NCI-H345 treated with DMSO at 0.1 percent for 48 hours (cell line): Measurements from ENCODE around the gene FBH1.

Experiments used
- DNase-seq: peaks from one replicate; lab custom pipeline; 2025; ENCODE audit not compliant: unreplicated experiment; lab: John Stamatoyannopoulos, UW

FBH1 gene

DNA sequence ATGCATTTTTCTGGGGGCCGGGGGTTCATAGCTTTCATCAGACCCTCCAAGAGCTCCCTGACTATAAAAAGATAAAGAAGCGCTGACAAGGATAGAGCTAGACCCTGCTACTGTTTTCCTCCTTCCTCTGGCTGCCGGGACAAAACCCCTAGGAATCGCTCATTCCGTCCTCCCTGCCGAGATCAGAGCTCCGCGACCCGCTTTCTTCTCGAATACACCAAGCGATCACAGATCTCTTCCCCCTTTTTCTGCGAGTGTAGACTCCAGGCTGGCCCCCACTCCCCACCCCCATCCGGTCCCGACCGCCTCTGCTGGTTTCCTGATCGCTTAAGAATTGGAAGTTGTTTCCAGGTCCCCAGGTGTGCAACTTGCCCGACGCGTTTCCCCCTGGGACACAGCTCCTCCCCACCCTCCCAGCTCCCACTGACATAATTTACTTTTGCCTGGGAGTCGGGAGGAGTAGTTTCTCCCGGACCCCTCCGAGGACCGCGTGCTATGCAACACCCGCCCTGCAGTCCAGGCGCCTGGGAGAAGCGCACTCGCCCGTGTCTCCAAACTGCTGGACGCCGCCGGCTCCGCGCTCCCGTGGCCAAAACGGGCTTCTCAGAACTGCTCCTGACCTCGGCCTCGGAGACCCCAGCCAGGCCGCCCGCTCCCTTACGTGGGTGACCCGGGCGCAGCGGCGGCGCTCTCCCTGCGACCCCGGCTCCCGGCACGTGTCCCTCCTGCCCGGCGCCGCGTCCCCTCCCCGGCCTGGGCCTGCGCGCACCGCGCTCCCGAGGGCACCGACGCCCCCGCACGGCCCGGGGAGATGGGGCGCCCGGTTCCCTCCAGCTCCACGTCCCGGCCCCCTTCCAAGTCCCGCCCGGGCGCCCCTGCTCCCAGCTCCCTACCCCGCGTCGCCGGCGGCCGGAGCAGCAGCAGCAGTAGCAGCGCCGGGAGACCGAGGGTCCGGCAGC is 86.7 kb downstream of the FBH1 start:
- DNase-seq: no peak

DNA sequence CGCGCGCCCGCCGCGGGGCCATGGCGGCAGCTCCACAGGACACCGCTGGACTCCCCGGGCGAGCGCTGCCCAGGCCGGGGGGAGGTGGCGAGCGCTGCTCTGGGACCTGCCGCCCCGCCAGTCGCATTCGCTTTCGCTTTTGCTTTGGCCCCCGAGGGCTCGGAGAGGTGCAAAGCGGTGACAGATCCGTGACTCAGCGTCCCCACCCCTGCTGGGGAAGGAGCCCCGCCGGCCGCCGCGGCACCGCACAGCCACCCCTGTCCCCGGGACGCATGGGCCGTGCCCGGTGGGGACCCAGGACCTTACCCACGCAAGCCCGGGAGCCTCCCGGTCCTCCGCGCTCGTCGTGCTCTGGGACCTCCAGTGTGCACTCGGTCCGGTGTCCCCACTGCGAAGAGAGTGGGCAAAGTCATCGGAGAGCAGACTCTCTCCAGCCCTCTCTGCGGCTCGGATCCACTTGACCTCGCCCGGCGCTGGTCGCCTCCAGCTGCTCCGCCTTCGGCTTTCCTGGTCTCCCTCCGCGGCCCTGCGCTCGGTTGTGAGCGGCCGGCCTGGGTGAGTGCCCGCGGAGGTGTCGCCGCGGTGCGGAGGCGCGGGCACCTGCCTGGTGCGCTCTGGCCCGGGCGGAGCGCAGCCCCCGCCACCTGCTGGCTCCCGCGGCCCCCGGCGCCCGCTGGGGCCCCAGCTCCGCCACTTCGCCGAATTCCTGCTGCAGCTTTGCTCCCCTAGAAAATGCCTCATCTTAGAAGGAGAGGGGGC is 87.6 kb downstream of the FBH1 start, which contains the start of gene IL15RA:
Gene IL15RA (minus strand): TSS at position 73 of the 759 bp plus-strand sequence. CDS start 51 bp downstream, at position 22.
- DNase-seq: no peak

DNA sequence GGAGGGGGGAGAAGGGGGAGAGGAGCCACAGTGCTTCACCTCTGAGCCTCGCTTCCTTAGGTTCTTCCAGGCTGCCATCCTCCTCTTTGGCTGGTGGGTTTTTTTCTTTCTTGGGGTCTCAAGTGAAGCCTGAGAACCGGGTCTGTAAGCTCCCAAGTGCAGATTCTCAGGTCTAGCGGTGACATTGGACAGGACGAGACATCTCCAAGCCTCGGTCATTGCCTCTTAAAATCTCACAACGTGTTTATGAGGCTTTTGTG is 88.1 kb downstream of the FBH1 start:
- no peak for DNase-seq

DNA sequence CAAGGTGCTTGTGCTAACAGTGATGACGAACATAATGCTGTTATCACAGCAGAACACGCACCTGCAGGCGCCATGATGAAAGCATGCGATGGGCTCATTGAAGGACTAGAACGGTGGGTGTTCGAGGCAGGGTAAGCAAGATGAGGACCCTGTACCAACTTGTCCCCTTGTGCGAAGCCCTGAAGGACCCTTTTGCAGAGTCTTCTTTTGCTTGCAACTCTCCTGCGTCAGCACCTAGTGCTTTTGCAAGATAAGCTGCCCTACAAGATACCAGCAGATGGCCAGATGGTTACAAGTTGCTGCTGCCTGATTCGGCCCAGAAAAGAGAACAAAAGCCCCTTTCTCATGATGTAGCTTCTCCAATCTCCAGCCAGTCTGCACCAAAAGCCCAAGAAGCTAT is 91.5 kb downstream of the FBH1 start:
- DNase-seq: no peak

DNA sequence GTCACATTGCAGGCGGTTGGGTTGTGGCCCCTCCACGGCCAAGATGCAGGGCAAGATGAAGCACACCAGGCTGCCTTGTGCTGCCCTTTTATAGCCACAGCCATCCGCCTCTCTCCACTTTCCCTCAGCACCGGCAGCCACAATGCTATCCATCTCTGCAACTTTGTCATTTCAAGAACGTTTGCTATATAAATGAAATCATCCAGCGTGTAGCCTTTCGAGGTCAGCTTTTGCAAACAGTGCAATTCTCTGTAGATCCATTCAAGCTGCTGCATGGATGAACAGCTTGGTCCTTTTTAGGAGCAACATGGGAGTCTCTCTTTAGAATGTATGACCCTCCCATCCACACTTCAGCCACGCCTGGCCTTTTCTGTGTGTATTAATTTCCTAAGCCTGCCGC is 93.7 kb downstream of the FBH1 start:
- no peak for DNase-seq

DNA sequence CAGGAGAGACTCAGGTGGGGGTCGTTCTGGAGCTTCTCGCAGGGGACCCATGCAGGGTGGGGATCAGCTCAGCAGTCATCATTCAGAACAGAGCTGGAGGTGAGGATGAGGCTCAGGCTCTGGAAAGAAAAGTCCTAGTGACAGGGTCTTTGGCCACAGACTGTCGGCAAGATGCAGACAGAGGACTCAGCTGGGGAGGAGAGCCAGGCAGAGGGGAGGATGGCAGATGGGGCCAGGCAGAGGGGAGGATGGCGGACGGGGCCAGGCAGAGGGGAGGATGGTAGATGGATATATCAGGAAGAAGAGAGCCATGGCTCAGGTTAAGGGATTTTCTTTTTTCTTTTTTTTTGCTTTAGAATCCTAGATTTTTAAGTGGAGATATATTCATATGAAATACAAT is 95.0 kb downstream of the FBH1 start:
- no peak for DNase-seq
